ENCODE data around the gene KCNK16. TPM values are rescaled to one million over a fixed set of nuclear protein-coding genes. Genes with fewer than 3 reads are reported as not detected.

KCNK16 gene
- total RNA-seq (not detected), total RNA-seq (0 to 0.09 (median 0) reads per million in 172 experiments)
- not detected for polyA plus RNA-seq (2013, experiment 1 of 2)
- polyA plus RNA-seq (2013, experiment 2 of 2) = not detected

GRCh38 chr6:39322306-39322850 is at the start of gene KCNK16:
Gene KCNK16 (minus strand): TSS chr6:39322702. CDS start chr6:39322540, 162 bp downstream.
- Histone ChIP-seq H3K27me3 (ENCODE audit: control insufficient read depth in 1 of 2, insufficient read depth in 2 of 2, low read length in 2 of 2) (peaks cover 0 to 4% of the 10 kb centered on the region in 2 experiments), H3K4me3 (ENCODE audit: low read length) (no peak within 1 kb of the TSS), H3K36me3 (ENCODE audit: insufficient read depth, low read length) (no peaks in the 10 kb centered on the region), H3K9me3 (ENCODE audit: control insufficient read depth in 1 of 2, insufficient read depth in 1 of 2, low read length in 2 of 2) (peaks cover 0 to 3% of the 10 kb centered on the region in 2 experiments), H3K4me1 (ENCODE audit: insufficient read depth, low read length) (no peaks in the 10 kb centered on the region), H3K27ac (ENCODE audit: low read depth in 1 of 2, low read length in 2 of 2) (no peak within 1 kb of the TSS)
- ChIA-PET CTCF (no interaction called here), POLR2A (no interaction called here)
- peaks cover 9% of the 10 kb centered on the region for H3K27me3 Mint-ChIP-seq
- DNase-seq (no peak), ATAC-seq (ENCODE audit: poor library complexity) (no peak)
- no peak within 1 kb of the TSS for H3K27ac Mint-ChIP-seq
- intact Hi-C loops (cut with DNase I, micrococcal nuclease) = no loop called here
- no peaks in the 10 kb centered on the region for H3K4me1 Mint-ChIP-seq (ENCODE audit: low read depth)
- no peaks in the 10 kb centered on the region for H3K9me3 Mint-ChIP-seq
- no peak for TF ChIP-seq CTCF (IDR thresholded peaks at IDR 0.05)
- no peaks in the 10 kb centered on the region for H3K36me3 Mint-ChIP-seq (ENCODE audit: low read depth)
- no peak within 1 kb of the TSS for H3K4me3 Mint-ChIP-seq

- no peaks in the 10 kb centered on the region for H3K36me3 ChIP-seq (ENCODE audit: insufficient read depth, low read length)
- ATAC-seq (ENCODE audit: poor library complexity) = no peak
- H3K9me3 Mint-ChIP-seq = no peaks in the 10 kb centered on the region
- CTCF ChIA-PET = no interaction called here
- no peaks in the 10 kb centered on the region for H3K36me3 Mint-ChIP-seq (ENCODE audit: low read depth)
- no peak overlapping the region for H3K27ac ChIP-seq (ENCODE audit: low read depth in 1 of 2, low read length in 2 of 2)
- no peaks in the 10 kb centered on the region for H3K9me3 ChIP-seq (ENCODE audit: control insufficient read depth in 1 of 2, insufficient read depth in 1 of 2, low read length in 2 of 2)
- no peak overlapping the region for H3K27ac Mint-ChIP-seq
- intact Hi-C loops (cut with DNase I, micrococcal nuclease) = no loop called here
- H3K4me3 ChIP-seq (ENCODE audit: low read length) = no peak overlapping the region
- DNase-seq = no peak
- H3K4me3 Mint-ChIP-seq = no peak overlapping the region
- peaks cover 17% of the 10 kb centered on the region for H3K27me3 Mint-ChIP-seq
- peaks cover 0 to 2% of the 10 kb centered on the region in 2 experiments for H3K27me3 ChIP-seq (ENCODE audit: control insufficient read depth in 1 of 2, insufficient read depth in 2 of 2, low read length in 2 of 2)
- TF ChIP-seq CTCF (IDR thresholded peaks at IDR 0.05) = no peak
- no peaks in the 10 kb centered on the region for H3K4me1 Mint-ChIP-seq (ENCODE audit: low read depth)
- POLR2A ChIA-PET = no interaction called here
- no peaks in the 10 kb centered on the region for H3K4me1 ChIP-seq (ENCODE audit: insufficient read depth, low read length)
Observed at GRCh38 chr6:39370390-39370789, 47.9 kb upstream of the KCNK16 start.

- intact Hi-C loops (cut with DNase I, micrococcal nuclease) = no loop called here
- Mint-ChIP-seq H3K36me3 (ENCODE audit: low read depth) (no peaks in the 10 kb centered on the region), H3K9me3 (no peaks in the 10 kb centered on the region), H3K27me3 (peaks cover 17% of the 10 kb centered on the region), H3K4me1 (ENCODE audit: low read depth) (no peaks in the 10 kb centered on the region), H3K27ac (no peak overlapping the region), H3K4me3 (no peak overlapping the region)
- Histone ChIP-seq H3K4me3 (ENCODE audit: low read length) (no peak overlapping the region), H3K9me3 (ENCODE audit: control insufficient read depth in 1 of 2, insufficient read depth in 1 of 2, low read length in 2 of 2) (no peaks in the 10 kb centered on the region), H3K27ac (ENCODE audit: low read depth in 1 of 2, low read length in 2 of 2) (no peak overlapping the region), H3K36me3 (ENCODE audit: insufficient read depth, low read length) (no peaks in the 10 kb centered on the region), H3K27me3 (ENCODE audit: control insufficient read depth in 1 of 2, insufficient read depth in 2 of 2, low read length in 2 of 2) (peaks cover 0 to 2% of the 10 kb centered on the region in 2 experiments), H3K4me1 (ENCODE audit: insufficient read depth, low read length) (no peaks in the 10 kb centered on the region)
- DNase-seq (no peak), ATAC-seq (ENCODE audit: poor library complexity) (no peak)
- POLR2A ChIA-PET = no interaction called here
- TF ChIP-seq CTCF (IDR thresholded peaks at IDR 0.05) = no peak
- CTCF ChIA-PET = no interaction called here
Observed at GRCh38 chr6:39369987-39370386, 47.5 kb upstream of the KCNK16 start.

Measured in CD4-positive, alpha-beta T cell (primary cell).